ENCODE results near the gene DMRTC2.

GRCh38 chr19:41861116-41861768, 16.4 kb downstream of the DMRTC2 start:
- no peak for TF ChIP-seq RAD21 (IDR thresholded peaks at IDR 0.05; ENCODE audit: low read length)
- no peak for TF ChIP-seq CTCF (IDR thresholded peaks at IDR 0.05)
- TF ChIP-seq RCOR1 (IDR thresholded peaks at IDR 0.05; ENCODE audit: low read length) = no peak
- no peak for TF ChIP-seq EP300 (IDR thresholded peaks at IDR 0.05; ENCODE audit: borderline replicate concordance in 1 of 2, low read depth in 1 of 2, low read length in 1 of 2)
- no peak for TF ChIP-seq USF2 (IDR thresholded peaks at IDR 0.05; ENCODE audit: borderline replicate concordance, low read depth, low read length)
- TF ChIP-seq FOXJ3 (CRISPR knock-in tag; IDR thresholded peaks at IDR 0.05) = no peak
- TF ChIP-seq JUND (IDR thresholded peaks at IDR 0.05) = no peak

Measured in SK-N-SH (cell line).